Measurements from ENCODE around the gene TCP11.

TCP11 gene

DNA sequence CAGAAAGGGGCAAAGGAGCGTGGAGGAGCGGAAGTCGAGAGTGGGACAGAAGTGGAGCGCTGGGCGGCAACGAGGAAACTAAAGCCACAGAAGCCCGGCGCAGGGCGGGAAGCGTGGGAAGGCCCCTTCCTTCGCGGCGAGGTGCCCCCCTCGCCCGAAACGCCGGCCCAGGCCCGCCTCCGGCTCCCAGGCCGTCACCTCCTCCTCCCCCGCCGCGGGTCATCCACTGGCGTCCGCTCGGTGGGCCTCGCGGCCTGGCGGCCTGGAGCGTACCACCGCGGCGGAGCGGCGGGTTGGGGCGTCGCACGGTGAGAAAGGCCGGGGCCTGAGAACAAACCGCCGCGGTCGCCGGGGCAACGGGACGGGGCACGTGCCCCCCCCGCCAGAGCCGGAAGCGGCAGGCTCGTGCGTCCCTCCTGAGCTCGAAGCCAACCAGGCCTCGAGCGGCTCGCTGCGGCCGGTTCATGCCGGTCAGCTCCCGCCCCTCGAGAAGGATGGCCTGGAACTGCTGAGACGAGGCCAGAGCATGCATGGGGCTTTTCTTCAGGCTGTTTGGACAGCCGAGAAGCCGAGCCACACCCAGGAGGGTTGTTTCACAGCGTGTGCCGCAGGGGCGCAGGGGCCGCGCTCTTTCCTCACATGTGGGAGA, at the start of gene TCP11:
Gene TCP11 (minus strand): TSS at position 333 of the 649 bp plus-strand sequence. CDS start 469 bp downstream, outside the sequence.
- no peak for DNase-seq (ENCODE audit: low read depth)

DNA sequence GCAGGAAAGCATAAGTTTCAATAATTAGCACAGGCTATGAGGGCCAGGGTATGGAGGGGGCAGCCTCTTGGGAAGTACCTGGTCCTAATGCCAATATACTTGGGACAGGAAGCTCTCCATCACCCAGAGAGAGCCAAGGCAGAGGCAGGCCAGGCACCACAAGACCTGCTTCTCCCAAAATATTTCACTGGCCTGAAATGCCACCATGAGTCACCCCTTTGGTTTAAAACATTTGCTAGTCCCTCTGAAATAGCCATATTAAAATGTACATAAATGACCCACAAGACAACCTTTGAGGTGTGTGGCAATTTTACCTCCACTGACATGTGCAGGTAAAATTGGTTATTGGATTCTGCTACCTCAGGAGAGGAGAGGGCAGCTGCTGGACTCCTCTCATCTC, 49.2 kb upstream of the TCP11 start:
- DNase-seq (ENCODE audit: low read depth), result no peak

DNA sequence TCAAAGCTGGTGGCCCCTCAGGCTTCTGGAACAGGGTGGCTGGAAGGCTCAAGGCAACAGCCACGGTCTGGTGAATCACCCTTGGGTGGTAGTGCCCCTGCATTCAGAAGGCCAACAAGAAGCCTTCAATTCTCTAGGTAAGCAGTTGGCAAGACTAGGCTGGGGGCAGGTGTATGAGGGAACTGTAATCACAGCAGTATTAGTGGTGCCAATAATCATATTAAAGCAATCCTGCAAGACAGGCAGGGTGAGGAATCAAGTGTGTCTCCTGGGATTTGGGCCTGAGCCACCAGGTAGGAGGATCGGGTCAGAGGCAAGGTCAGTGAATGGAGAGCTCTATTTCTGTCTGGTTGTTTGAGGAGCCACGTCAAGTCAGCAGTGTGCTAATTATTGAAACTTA, 47.7 kb upstream of the TCP11 start:
- no peak for DNase-seq (ENCODE audit: low read depth)

DNA sequence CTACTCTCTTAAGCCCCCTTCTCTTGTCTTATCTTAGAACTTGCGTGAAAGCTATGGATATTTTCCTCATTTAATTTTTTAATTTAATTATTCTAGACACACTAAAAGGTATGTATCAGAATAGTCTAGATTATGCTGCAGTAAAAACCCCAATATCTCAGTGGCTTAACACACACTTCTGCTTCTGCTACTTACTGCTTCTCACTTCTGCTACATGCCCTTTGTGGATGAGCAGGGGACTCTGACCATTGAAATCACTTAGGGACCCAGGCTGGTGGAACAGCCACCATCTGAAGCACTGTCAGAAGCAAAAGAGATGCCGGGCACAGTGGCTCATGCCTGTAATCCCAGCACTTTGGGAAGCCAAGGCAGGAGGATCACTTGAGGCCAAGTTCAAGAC, 45.4 kb upstream of the TCP11 start:
- DNase-seq (ENCODE audit: low read depth), result no peak

DNA sequence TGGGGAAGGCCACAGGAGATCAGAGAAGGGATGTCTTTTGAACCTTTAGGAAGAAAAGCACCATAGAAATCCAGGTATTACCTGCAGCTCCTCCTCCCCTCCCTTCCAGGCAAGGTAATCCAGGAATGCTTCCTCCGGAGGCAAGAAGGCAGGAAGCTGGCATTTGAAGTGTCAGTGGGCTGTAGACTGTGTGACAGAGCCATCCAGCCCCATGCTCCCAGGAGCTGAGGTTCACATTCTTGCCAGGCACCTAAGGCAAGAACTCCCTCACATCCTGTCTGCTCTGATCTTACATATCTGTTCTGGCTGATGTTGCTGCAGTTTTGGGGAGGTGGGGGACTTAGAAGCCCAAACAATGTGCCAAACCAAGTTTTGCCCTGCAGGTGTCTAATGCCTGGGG, 44.8 kb upstream of the TCP11 start:
- no peak for DNase-seq (ENCODE audit: low read depth)

DNA sequence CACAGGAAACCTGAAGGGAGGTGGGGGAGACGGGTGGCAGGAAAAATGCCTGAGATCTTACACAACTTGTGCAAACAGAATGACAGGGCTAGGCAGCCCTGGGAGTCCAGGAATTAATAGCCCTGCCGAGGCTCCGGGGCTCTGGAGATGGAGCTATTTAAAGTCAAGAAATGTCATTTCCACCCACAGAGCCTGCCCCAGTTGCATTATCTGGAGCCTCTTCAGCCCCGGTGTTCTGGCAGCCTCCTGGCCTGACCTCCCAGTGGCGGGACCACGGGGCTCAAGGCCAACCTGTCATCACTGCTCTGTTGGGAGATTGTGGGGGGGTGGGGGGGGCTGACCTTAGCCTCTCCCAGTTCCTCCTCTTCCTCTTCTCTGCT, 44.2 kb upstream of the TCP11 start:
- DNase-seq (ENCODE audit: low read depth), result no peak

DNA sequence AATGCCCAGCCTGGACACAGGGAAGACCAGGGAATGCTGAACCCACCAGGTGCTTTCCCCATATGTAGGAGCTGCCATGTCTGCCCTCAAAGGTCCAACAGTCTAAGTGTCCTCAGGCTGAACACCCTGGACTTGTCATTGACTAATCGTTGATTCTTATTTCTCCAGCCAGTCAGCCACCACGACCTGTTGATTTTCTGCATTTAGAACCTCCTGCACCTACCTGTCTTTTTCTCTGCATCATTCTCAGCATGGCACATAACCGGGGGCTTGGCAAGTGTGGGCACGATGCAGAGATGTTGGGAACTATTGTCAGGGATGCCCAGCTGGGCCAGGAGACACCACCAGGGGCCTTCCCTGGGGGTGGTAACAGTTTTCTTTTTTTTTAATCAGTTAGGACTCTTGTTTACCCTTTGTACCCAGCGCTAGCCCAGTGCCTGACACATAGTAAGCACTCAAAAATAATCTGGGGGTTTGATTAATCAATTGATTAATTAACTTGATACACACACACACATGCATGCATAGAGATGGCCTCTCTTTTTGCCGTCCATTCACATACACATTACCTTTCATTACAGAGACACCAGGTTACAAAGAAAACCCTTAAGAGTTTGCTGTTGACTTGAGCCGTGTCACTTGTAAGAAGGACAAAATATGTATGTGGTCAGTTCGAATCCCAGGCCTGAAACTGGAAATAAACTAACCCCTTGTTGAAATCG, 43.6 kb upstream of the TCP11 start:
- DNase-seq (ENCODE audit: low read depth), result no peak

DNA sequence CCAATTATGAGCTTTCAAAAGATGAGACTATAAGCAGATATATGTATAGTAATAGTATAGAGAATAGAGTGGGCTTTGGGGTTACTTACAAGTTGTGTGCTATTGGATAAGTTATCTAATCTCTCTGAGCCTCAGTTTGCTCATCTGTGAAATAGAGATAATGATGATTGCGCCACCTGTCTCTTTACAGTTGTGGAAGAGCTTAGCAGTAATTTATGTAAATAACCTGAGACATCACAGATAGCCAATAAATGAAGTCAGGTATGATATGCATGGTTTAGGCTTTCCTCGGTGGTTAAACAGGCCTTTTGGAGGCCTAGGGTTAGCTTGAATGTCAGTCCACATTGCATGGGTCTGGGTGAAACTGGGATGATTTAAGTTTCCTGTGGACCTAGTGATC, 42.8 kb upstream of the TCP11 start:
- no peak for DNase-seq (ENCODE audit: low read depth)

DNA sequence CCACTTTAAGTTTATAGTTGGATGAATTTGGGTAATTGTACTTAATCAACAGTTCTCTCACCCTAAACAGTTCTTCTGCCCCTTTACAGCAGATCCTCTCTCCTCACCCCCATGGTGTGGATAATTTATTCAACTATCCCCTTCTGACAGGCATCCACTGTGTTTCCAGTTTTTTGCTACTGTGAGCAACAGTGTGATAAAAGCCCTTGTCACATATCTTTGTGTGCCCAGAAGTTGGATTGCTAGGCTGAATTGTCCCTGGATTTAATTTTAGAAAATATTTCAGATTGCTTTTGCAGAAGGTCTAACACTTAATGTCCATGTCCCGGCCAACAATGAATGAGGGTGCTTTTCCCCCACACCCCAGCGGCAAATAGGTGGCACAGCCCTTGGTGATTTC, 42.1 kb upstream of the TCP11 start:
- DNase-seq (ENCODE audit: low read depth), result no peak

DNA sequence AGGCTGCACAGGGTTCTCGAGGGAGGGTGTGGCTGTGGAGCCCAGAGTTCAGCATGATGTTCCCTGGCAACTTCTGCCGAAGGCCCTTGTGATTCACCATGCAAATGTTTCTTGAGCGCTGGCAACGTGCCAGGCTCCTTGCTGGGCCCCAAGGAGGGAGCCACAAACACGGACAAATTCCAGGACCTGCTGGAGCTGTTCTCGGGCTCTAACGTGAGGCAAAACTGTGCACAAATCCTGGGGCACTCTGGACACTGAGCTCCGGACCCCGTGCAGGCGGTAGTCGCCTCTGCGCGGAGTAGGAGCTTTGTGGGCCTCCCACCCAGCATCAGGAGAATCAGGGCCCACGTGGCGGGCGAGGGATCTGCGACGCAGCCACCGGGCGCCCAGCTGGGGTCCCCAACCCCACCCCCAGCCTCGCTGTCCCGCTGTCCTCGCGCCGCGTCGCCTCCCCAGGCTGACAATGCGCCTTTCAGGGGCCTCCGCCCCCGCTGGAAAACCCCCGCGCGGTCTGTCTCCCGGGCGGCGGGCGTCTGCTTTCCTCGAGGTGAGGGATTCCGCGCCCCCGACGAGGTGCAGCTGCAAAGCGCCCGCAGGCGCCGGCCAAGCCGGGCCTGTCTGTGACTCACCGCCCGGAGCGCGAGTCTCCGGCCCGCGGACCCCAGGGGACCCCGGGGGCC, 40.9 kb upstream of the TCP11 start:
- no peak for DNase-seq (ENCODE audit: low read depth)

DNA sequence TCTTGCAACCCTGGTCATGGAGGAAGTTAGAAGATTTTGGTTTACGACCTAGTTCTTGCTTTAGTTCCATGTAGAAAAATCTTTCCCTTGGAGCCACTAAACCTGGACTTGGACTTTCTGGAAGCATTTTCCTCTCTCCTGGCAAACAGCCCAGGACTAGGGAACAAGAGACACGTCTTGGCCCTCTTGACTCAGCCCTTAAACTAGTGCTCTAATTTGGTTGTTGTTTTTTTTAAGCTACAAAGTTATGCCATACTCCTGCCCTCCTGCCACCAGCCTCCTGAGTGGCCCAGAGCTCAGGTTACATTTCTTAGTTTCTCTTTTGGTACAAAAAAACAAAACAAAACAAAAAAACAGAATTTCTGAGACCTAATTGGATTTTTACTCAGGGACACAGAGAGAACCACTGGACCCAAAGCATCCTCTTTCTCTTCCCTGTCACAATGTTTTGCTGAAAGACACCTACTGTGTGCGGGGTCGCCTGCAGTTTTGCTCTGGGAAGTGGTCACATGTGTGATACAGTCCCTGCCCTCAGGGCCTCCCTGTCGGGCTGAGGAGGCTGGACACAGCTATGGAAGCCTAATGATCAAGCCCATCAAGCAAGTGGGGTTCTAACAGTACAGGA, 40.3 kb upstream of the TCP11 start:
- DNase-seq (ENCODE audit: low read depth), result no peak

DNA sequence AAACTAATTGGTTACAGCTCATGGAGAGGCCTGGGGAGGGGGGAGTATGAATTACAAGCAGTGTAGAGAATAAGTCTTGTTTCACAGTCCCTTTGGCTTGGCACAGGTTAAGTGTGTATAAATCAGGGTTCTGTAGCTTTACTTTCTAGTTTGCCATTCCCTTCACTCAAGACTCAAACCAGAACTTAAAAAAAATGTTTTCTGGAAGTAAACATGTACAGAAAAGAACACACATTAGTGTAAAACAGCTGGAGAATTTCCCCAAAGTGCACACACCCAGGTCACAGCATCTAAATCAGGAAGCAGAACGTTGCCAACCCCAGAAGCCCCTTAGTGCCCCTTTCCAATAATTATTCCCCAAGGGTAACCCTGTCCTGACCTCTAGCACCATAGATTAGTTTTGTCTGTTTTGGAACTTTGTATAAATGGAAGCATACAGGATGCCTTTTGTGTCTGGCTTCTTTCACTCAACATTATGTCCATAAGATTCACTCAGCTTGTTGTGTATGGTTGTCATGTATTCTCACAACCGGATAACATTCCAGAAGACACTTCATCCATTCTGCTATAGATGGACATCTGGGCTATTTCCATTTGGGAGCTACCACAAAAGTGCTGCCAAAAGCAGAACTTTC, 38.9 kb upstream of the TCP11 start:
- DNase-seq (ENCODE audit: low read depth), result no peak

DNA sequence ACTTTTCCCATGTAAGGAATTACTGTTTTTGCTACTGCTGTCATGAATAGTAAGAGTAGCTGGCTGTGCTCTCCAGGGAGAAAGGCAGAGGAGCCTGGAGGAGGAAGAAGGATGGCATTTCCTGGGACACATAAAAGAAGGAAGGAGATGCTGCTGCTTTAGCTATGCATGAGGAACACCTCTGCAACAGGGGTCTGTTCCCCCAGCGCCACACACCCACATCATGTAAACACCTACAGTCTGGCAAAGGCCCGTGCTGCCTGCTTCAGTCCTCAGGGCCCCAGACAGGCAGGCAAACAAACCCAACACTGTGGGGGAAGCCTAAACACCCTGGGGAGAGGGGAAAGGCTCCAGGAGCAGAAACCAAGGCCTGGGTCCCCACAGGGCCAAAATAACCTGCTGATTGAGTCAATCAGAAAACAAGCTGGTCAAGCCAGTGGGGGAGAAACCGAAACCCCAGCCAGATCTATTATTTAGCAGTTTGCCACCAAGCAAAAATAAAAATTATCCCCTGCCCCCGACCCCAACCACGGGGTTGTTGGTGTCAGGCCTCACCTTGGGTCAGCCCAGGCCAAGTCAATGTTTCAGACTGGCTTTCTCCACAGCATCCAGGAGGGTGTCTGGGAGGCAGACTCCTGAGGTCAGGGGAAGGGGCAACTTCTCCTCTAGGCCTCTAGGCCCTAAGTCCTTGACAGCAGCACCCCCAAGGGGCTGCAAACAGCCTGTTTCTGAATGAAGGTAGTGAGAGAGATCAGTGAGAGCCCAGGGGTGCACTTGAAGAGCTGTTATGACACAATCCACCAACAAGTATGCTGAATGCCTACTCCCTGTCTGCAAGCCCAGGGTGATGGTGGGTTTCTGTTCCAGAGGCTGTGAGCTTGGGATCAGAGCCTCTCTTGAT, 38.0 kb upstream of the TCP11 start:
- DNase-seq (ENCODE audit: low read depth), result no peak

DNA sequence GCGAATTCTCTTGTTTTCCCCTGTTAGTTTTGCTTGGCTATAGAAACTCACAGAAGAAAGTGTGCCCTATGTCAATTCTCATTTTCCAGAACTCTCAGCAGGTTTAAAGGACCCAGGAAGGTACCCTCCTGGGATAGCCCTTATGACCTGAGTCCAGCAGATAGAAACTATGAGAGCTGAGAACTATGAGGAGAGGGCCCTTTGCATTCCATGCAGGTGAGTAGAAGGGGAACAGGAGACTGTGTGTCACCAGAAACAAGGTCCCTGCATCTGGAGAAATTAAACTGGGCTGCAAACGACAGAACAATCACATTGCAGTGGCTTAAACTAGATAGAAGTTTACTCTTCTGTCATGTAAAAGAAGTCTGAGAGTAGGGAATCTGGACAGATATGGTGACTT, 36.9 kb upstream of the TCP11 start:
- DNase-seq (ENCODE audit: low read depth), result no peak

DNA sequence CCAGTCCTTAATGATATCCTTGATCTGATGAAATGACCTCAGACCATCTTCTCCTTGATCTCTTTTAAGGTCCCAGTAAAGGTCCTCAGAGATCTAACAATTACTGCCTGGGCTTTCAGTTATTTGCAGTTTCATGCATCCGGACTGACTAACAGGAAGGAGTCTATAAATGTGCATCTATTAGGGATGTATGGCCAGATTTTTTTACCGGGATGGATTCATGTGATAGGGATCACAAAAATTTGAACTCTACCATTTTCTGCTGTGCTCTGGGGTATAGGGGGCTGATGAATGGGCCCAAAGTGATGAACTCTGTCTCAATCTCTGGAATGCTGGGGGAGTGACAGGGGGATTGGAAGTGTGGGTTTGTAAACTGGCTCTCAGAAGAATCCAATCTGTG, 36.5 kb upstream of the TCP11 start:
- no peak for DNase-seq (ENCODE audit: low read depth)

DNA sequence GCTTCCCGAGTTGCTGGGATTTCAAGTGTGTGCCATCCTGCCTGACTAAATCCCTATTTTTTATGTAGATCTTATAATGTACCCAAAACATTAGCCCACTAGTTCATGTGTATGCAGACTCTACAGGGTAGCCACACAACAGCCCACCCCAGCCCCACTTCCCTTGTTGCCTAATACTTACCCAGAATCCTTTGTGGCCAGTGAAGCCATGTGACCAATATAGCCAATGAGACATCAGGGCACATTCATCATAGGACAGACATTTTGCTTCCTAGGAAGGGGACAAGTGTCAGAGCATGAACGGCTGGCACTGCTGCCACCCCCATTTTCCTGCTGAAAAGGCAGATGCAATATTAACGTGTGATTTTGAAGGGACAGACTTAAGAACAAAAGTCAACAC, 36.0 kb upstream of the TCP11 start:
- DNase-seq (ENCODE audit: low read depth), result no peak

DNA sequence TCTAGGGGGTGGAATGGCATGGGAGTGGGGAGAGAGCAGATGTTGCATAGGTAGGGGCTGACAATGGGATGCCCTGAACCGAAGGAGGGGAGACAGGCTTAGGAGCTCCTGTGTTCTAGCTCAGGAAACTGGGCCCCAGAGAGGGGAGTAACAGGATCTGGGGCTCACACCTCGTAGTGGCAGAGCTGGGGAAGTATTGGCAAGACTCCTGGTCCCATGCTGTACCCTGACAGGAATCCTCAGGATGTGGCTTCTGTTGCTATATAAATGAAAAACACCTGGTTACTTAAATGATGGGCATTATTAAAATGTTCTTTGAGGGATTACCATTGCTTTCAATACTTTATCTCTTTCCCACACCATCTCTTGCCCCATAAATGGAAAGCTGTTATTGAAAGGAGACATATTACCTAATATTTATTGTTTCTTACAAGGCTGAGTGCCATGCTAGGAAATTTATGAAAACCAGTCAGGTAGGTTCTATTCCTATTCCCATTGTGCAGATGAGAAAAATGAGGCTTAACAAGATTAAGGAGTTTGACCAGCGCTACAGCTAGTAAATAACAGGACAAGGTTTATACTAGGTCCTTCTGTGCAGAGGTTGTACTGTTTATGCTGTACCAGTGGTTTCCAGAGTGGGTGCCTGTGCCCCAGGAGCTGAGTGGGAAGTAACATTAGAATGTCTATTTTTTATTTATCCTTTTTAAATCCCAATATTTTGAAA, 35.3 kb upstream of the TCP11 start:
- no peak for DNase-seq (ENCODE audit: low read depth)

DNA sequence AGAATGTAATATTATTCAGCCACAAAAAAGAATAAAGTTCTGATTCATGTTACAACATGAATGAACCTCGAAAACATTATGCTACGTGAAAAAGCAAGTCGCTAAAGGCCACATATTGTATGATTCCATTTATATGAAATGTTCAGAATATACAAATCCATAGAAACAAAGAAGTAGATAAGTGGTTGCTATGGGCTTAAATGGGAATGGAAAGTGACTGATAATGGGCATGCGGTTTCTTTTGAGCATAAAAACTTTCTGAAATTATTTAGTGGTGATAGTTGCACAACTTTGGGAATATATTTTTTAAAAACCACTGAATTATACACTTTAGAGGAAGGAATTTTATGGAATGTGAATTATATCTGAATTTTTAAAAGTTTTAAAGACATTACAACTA, 33.4 kb upstream of the TCP11 start:
- DNase-seq (ENCODE audit: low read depth), result no peak

DNA sequence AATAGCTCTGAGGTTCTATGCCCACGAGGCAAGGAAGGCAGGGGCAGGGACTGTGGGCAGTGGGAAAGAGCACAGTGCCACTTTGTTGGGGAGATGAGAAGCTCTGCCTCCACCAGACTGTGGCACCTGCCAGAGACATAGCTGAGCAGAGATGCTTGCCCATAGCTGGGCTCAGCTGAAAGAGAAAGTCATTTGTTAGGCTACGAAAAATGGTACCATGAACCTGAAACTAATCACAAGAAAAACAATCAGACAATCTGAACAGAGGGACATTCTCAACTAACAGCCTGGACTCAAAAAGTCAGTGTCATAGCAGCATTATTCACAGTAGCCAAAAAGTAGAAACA, 32.9 kb upstream of the TCP11 start:
- no peak for DNase-seq (ENCODE audit: low read depth)

DNA sequence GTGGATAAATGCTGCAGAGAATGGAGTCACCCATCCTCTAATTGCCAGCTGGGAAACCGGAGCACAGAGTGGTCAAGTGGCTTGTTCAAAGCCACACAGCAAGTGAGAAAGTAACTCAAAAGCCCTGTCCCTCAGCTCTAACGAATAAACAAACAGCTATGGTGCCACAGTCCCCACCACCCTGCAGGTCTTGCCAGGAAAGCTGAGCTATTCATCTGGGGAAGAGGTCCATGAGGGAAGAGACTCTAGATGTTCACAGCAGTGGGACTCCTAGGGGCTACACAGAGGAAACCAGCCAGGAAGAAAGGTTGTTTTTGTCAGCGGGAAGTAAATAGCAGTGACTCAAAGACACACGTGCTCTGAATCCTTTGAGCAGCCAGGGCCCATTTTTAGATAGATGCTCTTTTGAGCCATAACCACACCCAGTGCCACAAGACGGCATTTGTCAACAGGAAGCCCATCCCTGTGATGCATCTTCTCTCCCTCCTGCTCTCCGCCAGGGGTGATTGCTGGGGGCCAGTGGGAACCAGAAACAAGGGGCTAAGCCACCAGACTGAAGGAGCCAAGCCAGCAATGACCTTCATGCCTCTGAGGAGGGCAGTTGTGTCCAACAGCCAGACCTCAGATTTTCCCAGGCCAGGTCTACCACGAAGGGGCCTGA, 32.4 kb upstream of the TCP11 start:
- no peak for DNase-seq (ENCODE audit: low read depth)
